B cell (primary cell): ENCODE measurements around the gene C1orf105. TPM values are rescaled to one million over a fixed set of nuclear protein-coding genes. Genes with fewer than 3 reads are reported as not detected.

Experiments
- ATAC-seq: fragments of 200-7000 bp; cut with Tn5 transposase; one replicate; pipeline ENCODE4 v1.10.0; 2021; ENCODE audit warnings: low read depth, mild to moderate bottlenecking, moderate number of reproducible peaks, moderate library complexity
- CTCF ChIA-PET: fragments of 350-600 bp; sonication (Branson Sonifier 250); formaldehyde crosslinking; loops from one replicate; lab custom pipeline; 2021; ENCODE audit warnings: antibody characterized with exemption, inconsistent platforms; lab: Charles Lee
- POLR2A ChIA-PET: fragments of 350-600 bp; sonication (Branson Sonifier 250); formaldehyde crosslinking; loops from one replicate; lab custom pipeline; 2021; ENCODE audit warnings: antibody characterized with exemption; lab: Charles Lee
- DNase-seq: peaks from one replicate; pipeline ENCODE4 v3.0.0; 2013
- H2AFZ ChIP-seq: 2 replicates; pipeline ENCODE4 v1.6.1; 2012; ENCODE audit warnings: mild to moderate bottlenecking, low read depth, low read length; ENCODE audit not compliant: insufficient read depth, poor library complexity, severe bottlenecking
- H3K27ac ChIP-seq, 2 donors: 1 replicate in 1 of 2; 2 replicates in 1 of 2; pipeline ENCODE4 v1.5.1; 2012 to 2013; ENCODE audit warnings: low read length in 2 of 2, mild to moderate bottlenecking in 2 of 2, moderate library complexity in 1 of 2
- H3K27me3 ChIP-seq, 4 experiments: fragments of 200-600 bp in 1 of 4; sonication (generic) in 1 of 4; replicated peaks in 1 of 4; 1 replicate in 2 of 4; 2 replicates in 2 of 4; pipeline versions ENCODE4 v1.6.1 to v1.7.0; 2013 to 2016; ENCODE audit warnings: low read length in 3 of 4, mild to moderate bottlenecking in 2 of 4, mixed read lengths in 1 of 4, moderate library complexity in 1 of 4; ENCODE audit not compliant: insufficient read depth in 4 of 4, control insufficient read depth in 3 of 4; ENCODE audit errors: control extremely low read depth in 1 of 4
- H3K36me3 ChIP-seq, 2 experiments: replicated peaks in 1 of 2; 1 replicate in 1 of 2; 2 replicates in 1 of 2; pipeline versions ENCODE4 v1.6.1 to v1.7.1; 2013; ENCODE audit warnings: low read length in 1 of 2; ENCODE audit not compliant: insufficient read depth in 2 of 2, control insufficient read depth in 1 of 2; ENCODE audit errors: control extremely low read depth in 1 of 2, extremely low read depth in 1 of 2
- H3K4me1 ChIP-seq, 2 donors: fragments of 200-600 bp in 1 of 2; sonication (generic) in 1 of 2; 1 replicate in 1 of 2; 2 replicates in 1 of 2; pipeline versions ENCODE4 v1.5.1 to v1.6.1; 2013 to 2017; ENCODE audit warnings: low read length in 2 of 2; ENCODE audit not compliant: control insufficient read depth in 2 of 2, insufficient read depth in 2 of 2
- H3K4me2 ChIP-seq: replicated peaks from 2 replicates; pipeline ENCODE3; 2012; ENCODE audit warnings: mild to moderate bottlenecking, low read depth, low read length; ENCODE audit not compliant: poor library complexity, severe bottlenecking
- H3K4me3 ChIP-seq, 5 experiments: fragments of 200-600 bp in 1 of 5; sonication (generic) in 1 of 5; 1 replicate in 3 of 5; 2 replicates in 2 of 5; pipeline versions ENCODE4 v1.5.1 to v1.7.0; 2011 to 2016; ENCODE audit warnings: low read length in 4 of 5, mild to moderate bottlenecking in 4 of 5, low read depth in 2 of 5, control low read depth in 1 of 5, moderate library complexity in 1 of 5; ENCODE audit not compliant: insufficient read depth in 1 of 5; ENCODE audit errors: control extremely low read depth in 1 of 5, extremely low read depth in 1 of 5
- H3K79me2 ChIP-seq: fragments of 200-600 bp; sonication (generic); one replicate; pipeline ENCODE4 v1.6.0; 2016; ENCODE audit warnings: low read length; ENCODE audit not compliant: control insufficient read depth, insufficient read depth
- H3K9ac ChIP-seq: fragments of 200-600 bp; sonication (generic); 2 replicates; pipeline ENCODE4 v1.6.1; 2017; ENCODE audit warnings: mild to moderate bottlenecking, low read length, moderate library complexity
- H3K9me3 ChIP-seq, 3 donors: one replicate each; pipeline versions ENCODE4 v1.6.1 to v1.7.1; 2013; ENCODE audit warnings: low read length in 2 of 3; ENCODE audit not compliant: control insufficient read depth in 2 of 3, insufficient read depth in 1 of 3; ENCODE audit errors: control extremely low read depth in 1 of 3
- H4K20me1 ChIP-seq: 2 replicates; pipeline ENCODE4 v1.6.0; 2012; ENCODE audit warnings: mild to moderate bottlenecking, low read length; ENCODE audit not compliant: insufficient read depth, control insufficient read depth, poor library complexity, severe bottlenecking
- H3K27ac Mint-ChIP-seq: one replicate; pipeline ENCODE4 v1.8.0; 2021; ENCODE audit warnings: mixed read lengths
- H3K27me3 Mint-ChIP-seq: one replicate; pipeline ENCODE4 v1.8.0; 2021; ENCODE audit warnings: mixed read lengths
- H3K4me1 Mint-ChIP-seq: one replicate; pipeline ENCODE4 v1.8.0; 2021; ENCODE audit warnings: mixed read lengths
- H3K4me3 Mint-ChIP-seq: one replicate; pipeline ENCODE4 v1.8.0; 2021; ENCODE audit warnings: mixed read lengths
- H3K9me3 Mint-ChIP-seq: one replicate; pipeline ENCODE4 v1.8.0; 2022; ENCODE audit warnings: mixed read lengths; ENCODE audit not compliant: insufficient read depth
- CTCF ChIP-seq: fragments of 200-600 bp; IDR thresholded peaks from one replicate; pipeline ENCODE4 v1.8.0; 2022; ENCODE audit warnings: antibody characterized with exemption, mild to moderate bottlenecking
- EZH2 ChIP-seq: IDR thresholded peaks from 2 replicates; pipeline ENCODE4 v1.6.1; 2012; ENCODE audit warnings: borderline replicate concordance, low read depth, mild to moderate bottlenecking, moderate library complexity, low read length; ENCODE audit not compliant: insufficient read depth, poor library complexity, severe bottlenecking
- WGBS: methylation state at CpG from one replicate; pipeline ENCODE4 v1.1.5; 2013; ENCODE audit warnings: missing lambda C conversion rate; ENCODE audit not compliant: insufficient coverage; 5-methylcytosine and 5-hydroxymethylcytosine counted together
- intact Hi-C: fragments of 100-400 bp; cut with micrococcal nuclease; formaldehyde crosslinking; loops from one replicate; pipeline ENCODE4 v1.10.0; 2022
- polyA plus RNA-seq: library from polyadenylated mRNA; depleted of rRNA; stranded (reverse); fragments of >200 nt; gene quantifications from 2 replicates; pipeline ENCODE4 v1.2.3, GENCODE V29; 2012
- total RNA-seq, 2 donors: library from RNA; stranded (reverse); fragments of 120-200 nt in 1 of 2; gene quantifications; 1 replicate in 1 of 2; 2 replicates in 1 of 2; pipeline versions ENCODE4 v1.2.3 to v1.2.4, GENCODE V29; 2013 to 2022

C1orf105 gene
- total and polyA plus RNA-seq, 2 donors (not counting 1 experiment from before 2014, with no cell fraction given): not detected

GRCh38 chr1:172468296-172468695 lies 47.8 kb downstream of the C1orf105 start:
- Histone ChIP-seq H3K27me3 (peaks cover 0 to 4% (median 0%) of the 10 kb centered on the region in 4 experiments), H3K27ac (no peak overlapping the region), H2AFZ (no peak overlapping the region), H3K79me2 (no peaks in the 10 kb centered on the region), H3K4me1 (no peaks in the 10 kb centered on the region), H3K36me3 (no peaks in the 10 kb centered on the region), H3K9me3 (no peaks in the 10 kb centered on the region), H3K9ac (no peak overlapping the region), H4K20me1 (no peaks in the 10 kb centered on the region), H3K4me2 (no peak overlapping the region), H3K4me3 (no peak overlapping the region)
- 95% methylated on average over 5 of the region's 5 CpGs for WGBS
- Mint-ChIP-seq H3K4me1 (no peaks in the 10 kb centered on the region), H3K9me3 (no peaks in the 10 kb centered on the region), H3K4me3 (no peak overlapping the region), H3K27me3 (peaks cover 10% of the 10 kb centered on the region), H3K27ac (no peak overlapping the region)
- no peak for ATAC-seq
- TF ChIP-seq EZH2 (no peak), CTCF (no peak)
- CTCF ChIA-PET: no interaction called here
- intact Hi-C loops: no loop called here
- POLR2A ChIA-PET: no interaction called here
- DNase-seq: no peak

DNA sequence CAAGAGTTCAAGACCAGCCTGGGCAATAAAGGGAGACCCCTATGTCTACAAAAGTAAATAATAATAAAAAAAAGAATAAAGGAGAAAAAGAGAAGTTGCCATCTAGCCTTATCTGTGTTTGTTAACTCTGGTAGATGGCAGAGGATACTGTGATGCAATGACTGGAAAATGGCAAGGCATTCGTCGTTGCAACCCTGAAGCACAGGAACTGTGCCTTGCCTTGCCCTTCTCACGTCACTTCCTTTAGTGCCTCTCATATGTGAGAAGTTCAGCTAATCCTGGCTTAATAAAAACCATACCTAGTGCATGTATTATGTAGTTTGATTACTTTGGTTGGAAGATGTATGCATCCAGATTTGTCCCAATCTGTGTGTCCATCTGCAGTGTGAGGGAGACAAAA lies 49.2 kb downstream of the C1orf105 start:
- no peak for ATAC-seq
- no peak overlapping the region for H3K27ac Mint-ChIP-seq
- Histone ChIP-seq H3K4me2 (no peak overlapping the region), H3K4me1 (no peaks in the 10 kb centered on the region), H3K79me2 (no peaks in the 10 kb centered on the region), H2AFZ (no peak overlapping the region), H4K20me1 (no peaks in the 10 kb centered on the region), H3K4me3 (no peak overlapping the region), H3K27me3 (peaks cover 0 to 4% (median 0%) of the 10 kb centered on the region in 4 experiments), H3K9ac (no peak overlapping the region), H3K36me3 (no peaks in the 10 kb centered on the region), H3K27ac (no peak overlapping the region), H3K9me3 (no peaks in the 10 kb centered on the region)
- intact Hi-C loops: no loop called here
- no peak for DNase-seq
- H3K4me1 Mint-ChIP-seq: no peaks in the 10 kb centered on the region
- no peaks in the 10 kb centered on the region for H3K9me3 Mint-ChIP-seq
- WGBS: 75% methylated on average over 2 of the region's 3 CpGs
- CTCF ChIA-PET: no interaction called here
- TF ChIP-seq EZH2: no peak
- TF ChIP-seq CTCF: no peak
- peaks cover 14% of the 10 kb centered on the region for H3K27me3 Mint-ChIP-seq
- H3K4me3 Mint-ChIP-seq: no peak overlapping the region
- POLR2A ChIA-PET: no interaction called here
